GM18499 (cell line): ENCODE data around the gene WDR53.
"Not testable (repeated sequence)": the region's sequence is repeated elsewhere in the genome, so short reads cannot be mapped to it uniquely, and the experiment has no call there.

ENCODE experiments used
- ATAC-seq: cut with Tn5 transposase; IDR thresholded peaks from one replicate; pipeline ENCODE4 v1.9.1; 2021; ENCODE audit warnings: moderate number of reproducible peaks; ENCODE audit not compliant: insufficient read depth, unreplicated experiment

The WDR53 gene

DNA sequence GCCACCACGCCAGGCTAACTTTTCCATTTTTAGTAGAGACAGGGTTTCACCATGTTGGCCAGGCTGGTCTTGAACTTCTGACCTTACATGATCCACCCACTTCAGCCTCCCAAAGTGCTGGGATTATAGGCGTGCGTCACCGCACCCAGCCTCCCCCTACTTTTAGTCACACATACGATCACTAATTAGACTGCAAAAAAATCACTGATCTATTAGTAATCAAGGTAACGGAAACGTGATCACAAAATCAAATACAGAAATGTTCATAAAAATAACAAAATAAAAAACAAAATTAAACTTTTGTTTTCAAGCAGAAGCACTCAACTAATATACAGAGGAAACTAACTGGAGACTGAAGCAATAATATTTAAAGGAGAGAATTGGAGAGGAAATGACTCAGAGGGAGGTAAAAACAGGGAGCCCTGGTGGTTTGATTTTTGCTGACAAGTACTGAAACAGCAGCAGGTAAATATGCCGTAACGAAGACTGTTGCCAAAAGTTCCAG lies 4.6 kb downstream of the WDR53 start:
- ATAC-seq = no peak

- ATAC-seq = no peak
Measured at GRCh38 chr3:196559826-196560225, 8.5 kb downstream of the WDR53 start.

GRCh38 chr3:196558476-196558875 lies 9.9 kb downstream of the WDR53 start:
- ATAC-seq = no peak

GRCh38 chr3:196557236-196557635 lies 11.1 kb downstream of the WDR53 start:
- no peak for ATAC-seq

GRCh38 chr3:196555295-196555694 lies 13.1 kb downstream of the WDR53 start:
- ATAC-seq = no peak

DNA sequence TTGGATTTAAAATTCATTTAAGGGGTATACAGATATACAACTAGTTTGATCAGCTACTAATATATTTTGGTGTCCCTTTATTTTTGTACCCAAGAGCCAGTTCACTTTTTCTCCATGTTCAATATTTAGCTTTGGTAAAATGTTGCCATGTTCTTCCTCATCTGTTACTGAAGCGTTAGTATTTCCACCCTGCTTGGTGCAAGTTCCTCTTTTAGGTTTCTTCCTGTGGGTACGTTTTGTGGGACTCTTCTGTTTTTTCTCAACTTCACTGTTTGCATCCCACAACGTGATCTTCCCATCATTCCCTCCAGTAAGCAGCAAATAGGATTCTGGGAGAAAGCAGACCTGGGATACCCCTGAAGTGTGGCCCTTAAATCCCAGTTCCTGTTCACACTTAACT lies 14.1 kb downstream of the WDR53 start:
- no peak for ATAC-seq

GRCh38 chr3:196553551-196553950 lies 14.8 kb downstream of the WDR53 start:
- ATAC-seq = no peak

GRCh38 chr3:196552253-196552652 lies 16.1 kb downstream of the WDR53 start:
- no peak for ATAC-seq

- not testable (repeated sequence) for ATAC-seq
Measured at GRCh38 chr3:196550172-196550571, 18.2 kb downstream of the WDR53 start.

GRCh38 chr3:196549312-196549711 lies 19.0 kb downstream of the WDR53 start:
- not testable (repeated sequence) for ATAC-seq

DNA sequence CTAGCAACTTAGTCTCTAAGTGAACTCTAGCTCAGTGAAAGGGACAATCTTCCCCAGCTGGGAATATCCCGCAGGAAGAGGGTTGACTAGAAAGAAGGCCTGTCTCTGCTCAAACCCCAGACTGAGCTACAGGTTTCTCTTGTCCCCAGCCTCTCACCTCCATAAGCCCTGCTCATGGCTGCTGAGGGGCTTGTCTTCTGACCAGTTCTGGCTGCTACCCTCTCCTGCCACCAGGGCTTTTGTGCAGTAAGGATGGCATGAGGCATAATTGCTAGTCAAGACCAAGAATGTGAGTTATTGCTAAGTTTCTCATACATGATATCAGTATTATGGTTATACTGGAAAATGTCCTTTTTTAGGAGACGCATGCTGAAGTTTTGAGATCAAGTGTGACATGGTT lies 21.3 kb downstream of the WDR53 start:
- no peak for ATAC-seq

DNA sequence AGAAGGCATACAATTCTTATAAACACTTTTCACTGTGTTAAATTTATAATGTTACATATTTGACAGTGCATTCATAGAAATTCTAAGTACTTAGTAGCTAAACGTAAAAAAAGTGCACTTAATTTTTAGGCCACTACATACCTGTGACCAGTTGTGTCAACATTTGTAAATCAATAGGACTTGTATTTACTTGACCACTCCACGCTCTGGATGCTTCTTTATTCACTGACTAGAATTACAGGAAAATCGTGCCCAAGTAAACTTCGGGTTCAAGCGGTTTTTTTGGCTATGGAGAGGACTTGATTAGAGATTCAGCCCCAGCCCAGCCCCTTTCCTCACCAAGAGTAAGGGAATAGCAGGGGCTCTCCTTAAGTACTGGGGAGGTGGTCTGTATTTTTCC lies 21.8 kb downstream of the WDR53 start:
- ATAC-seq = no peak

- no peak for ATAC-seq
Measured at GRCh38 chr3:196544491-196544992, 23.8 kb downstream of the WDR53 start.

DNA sequence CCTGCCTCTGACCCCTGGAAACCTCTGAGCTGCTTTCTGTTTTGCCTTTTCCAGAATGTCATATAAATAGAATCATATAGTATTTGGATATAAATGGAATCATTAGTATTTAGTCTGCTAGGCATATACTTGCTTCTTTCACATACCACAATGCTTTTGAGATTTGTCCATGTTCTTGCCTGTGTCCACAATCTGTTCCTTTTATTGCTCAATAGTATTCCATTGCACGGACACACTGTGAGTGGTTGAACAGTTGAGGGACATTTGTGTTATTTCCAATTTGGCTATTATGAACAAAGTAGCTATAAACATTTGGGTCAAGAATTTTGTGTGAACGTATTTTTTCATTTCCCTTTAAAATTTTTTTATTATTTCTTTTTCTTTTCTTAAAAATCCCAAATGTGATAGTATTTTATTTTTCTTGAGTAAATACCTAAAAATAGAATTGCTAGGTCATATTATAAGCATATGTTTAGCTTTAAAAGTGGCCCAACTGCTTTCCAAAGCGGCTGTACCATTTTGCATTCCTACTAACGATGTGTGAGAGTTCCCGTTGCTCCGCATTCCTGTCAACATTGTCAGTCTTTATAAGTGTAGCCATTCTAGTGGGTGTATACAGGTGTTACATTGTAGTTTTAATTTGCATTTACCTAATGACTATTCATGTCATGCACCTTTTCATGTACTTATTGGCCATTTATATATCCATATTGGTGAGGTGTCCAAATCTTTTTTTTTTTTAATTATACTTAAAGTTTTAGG lies 26.5 kb downstream of the WDR53 start:
- ATAC-seq = no peak

- ATAC-seq = no peak
Measured at GRCh38 chr3:196537319-196537984, 30.9 kb downstream of the WDR53 start.

DNA sequence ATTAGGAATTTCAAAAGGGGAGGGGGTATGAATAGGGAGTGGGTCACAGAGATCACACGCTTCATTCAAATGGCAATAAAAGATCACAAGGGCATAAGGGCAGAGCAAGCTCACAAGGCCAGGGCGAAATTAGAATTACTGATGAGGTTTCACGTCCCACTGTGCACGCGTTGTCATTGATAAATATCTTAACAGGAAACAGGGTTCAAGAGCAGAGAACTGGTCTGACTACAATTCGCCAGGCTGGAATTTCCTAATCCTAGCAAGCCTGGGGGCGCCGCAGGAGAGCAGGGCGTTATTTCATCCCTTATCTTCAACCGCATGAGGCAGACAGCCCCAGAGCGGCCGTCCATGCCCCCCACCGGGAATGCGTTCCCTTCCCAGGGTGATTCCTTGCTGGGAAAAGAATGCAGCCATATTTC lies 35.1 kb downstream of the WDR53 start:
- no peak for ATAC-seq

GRCh38 chr3:196531418-196531817 lies 36.9 kb downstream of the WDR53 start:
- ATAC-seq = no peak

DNA sequence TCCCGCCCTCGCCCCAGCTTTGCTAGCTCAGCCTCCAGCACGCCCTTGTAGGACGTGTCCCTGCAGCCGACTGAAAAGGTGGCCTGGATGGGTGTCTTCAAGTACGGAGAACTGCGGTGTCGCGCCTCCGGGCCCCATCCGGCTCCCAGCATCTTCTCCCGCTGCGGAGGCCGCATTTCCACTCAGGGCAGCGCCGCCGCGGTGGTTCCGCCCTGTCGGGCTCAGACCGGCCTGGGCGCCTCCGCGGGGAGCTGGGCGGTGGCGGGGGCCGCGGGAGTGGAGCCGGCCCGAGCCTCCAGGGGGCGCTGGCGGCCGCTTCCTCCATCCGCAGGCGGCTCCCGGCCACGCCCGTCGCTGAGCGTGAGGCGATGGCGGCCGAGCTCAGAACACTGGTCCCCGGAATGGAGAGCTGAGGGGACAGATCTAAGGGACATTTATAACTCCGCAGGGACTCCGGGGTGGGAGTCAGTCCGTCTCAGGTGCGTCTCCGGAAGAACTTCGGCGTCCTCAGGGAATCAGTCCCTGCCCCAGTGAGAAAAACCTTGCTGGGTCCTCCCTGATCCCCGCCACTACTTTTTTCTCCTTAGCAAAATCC lies 39.6 kb downstream of the WDR53 start:
- ATAC-seq = no peak

GRCh38 chr3:196525141-196525540 lies 43.2 kb downstream of the WDR53 start:
- no peak for ATAC-seq

- no peak for ATAC-seq
Measured at GRCh38 chr3:196524527-196524926, 43.8 kb downstream of the WDR53 start.

- ATAC-seq = no peak
Measured at GRCh38 chr3:196523841-196524240, 44.5 kb downstream of the WDR53 start.
